Omental fat pad (tissue), 4 donors: ENCODE data around the gene PGF. TPM values are rescaled to one million over a fixed set of nuclear protein-coding genes. Genes with fewer than 3 reads are reported as not detected.

Experiments used
- ATAC-seq: fragments of 150-250 bp; one replicate; pipeline ENCODE4 v1.9.1; 2016; ENCODE audit warnings: mild to moderate bottlenecking, moderate library complexity; ENCODE audit not compliant: low FRiP score
- DNase-seq: peaks from one replicate; pipeline ENCODE4 v3.0.0-alpha.2; 2019; ENCODE audit warnings: low spot score
- CTCF ChIP-seq, 3 donors: fragments of 450-650 bp; IDR thresholded peaks; one replicate each; pipeline ENCODE4 v1.5.1; 2016 to 2017; ENCODE audit warnings: antibody characterized with exemption in 3 of 3, mild to moderate bottlenecking in 3 of 3, moderate library complexity in 2 of 3
- total RNA-seq, 4 donors: library from RNA; depleted of rRNA; stranded (reverse); fragments of >200 nt; gene quantifications; one replicate each; pipeline ENCODE4 v1.1.0, GENCODE V29; 2016

The PGF gene
- total RNA-seq, 4 donors from 2014 or later = 3.2 to 28.4 (median 7.1) TPM

- no peak for TF ChIP-seq CTCF (IDR thresholded peaks at IDR 0.05)
- no peak for DNase-seq
- ATAC-seq = no peak
These were observed 1.1 kb upstream of the PGF start for GRCh38 chr14:74956280-74957072.

- DNase-seq (no peak), ATAC-seq (no peak)
These were observed 556 bp upstream of the PGF start for GRCh38 chr14:74956027-74956279.

GRCh38 chr14:74954947-74955228 is 509 bp downstream of the PGF start:
- no peak for TF ChIP-seq CTCF (IDR thresholded peaks at IDR 0.05)
- DNase-seq (no peak), ATAC-seq (no peak)

More at GRCh38 chr14:74956027-74956279, 556 bp upstream of the PGF start:
- no peak for TF ChIP-seq CTCF (IDR thresholded peaks at IDR 0.05)

GRCh38 chr14:74954232-74954946 is 1.0 kb downstream of the PGF start:
- no peak for TF ChIP-seq CTCF (IDR thresholded peaks at IDR 0.05)
- DNase-seq = no peak
- peak; percentile 15 for ATAC-seq

GRCh38 chr14:74953686-74954085 is 1.7 kb downstream of the PGF start:
- DNase-seq (no peak), ATAC-seq (no peak)
- no peak for TF ChIP-seq CTCF (IDR thresholded peaks at IDR 0.05)

GRCh38 chr14:74952697-74953484 is 2.5 kb downstream of the PGF start:
- DNase-seq (no peak), ATAC-seq (no peak)
- TF ChIP-seq CTCF (IDR thresholded peaks at IDR 0.05) = no peak
